ENCODE measurements around the gene TUBGCP6.
A peak's percentile ranks its signal among the peaks of the same experiment; 100 is the strongest.

Gene TUBGCP6

GRCh38 chr22:50192436-50193204, 52.2 kb downstream of the TUBGCP6 start:
- no peak for ATAC-seq

- peak; percentile 85 to 86 for ATAC-seq
Measured at GRCh38 chr22:50190941-50191741, 53.7 kb downstream of the TUBGCP6 start.

GRCh38 chr22:50190182-50190940, 54.5 kb downstream of the TUBGCP6 start:
- ATAC-seq, result peak; percentile 31 to 36

GRCh38 chr22:50189849-50190181, 55.0 kb downstream of the TUBGCP6 start:
- no peak for ATAC-seq

- no peak for ATAC-seq
Measured at GRCh38 chr22:50189184-50189848, 55.5 kb downstream of the TUBGCP6 start.

- ATAC-seq, result no peak
Measured at GRCh38 chr22:50188356-50188755, 56.5 kb downstream of the TUBGCP6 start.

- ATAC-seq, result no peak
Measured at GRCh38 chr22:50186761-50187523, 57.9 kb downstream of the TUBGCP6 start.

GRCh38 chr22:50186181-50186714, 58.6 kb downstream of the TUBGCP6 start:
- ATAC-seq, result no peak

- peak; percentile 85 to 86 for ATAC-seq
Measured at GRCh38 chr22:50185375-50186087, 59.3 kb downstream of the TUBGCP6 start, which contains the start of gene TRABD. TSS of gene TRABD (plus strand) at chr22:50185913. CDS start at chr22:50193061, 7,148 bp downstream.

GRCh38 chr22:50184902-50185374, 59.9 kb downstream of the TUBGCP6 start:
- ATAC-seq, result no peak

GRCh38 chr22:50184004-50184901, 60.6 kb downstream of the TUBGCP6 start:
- no peak for ATAC-seq

GRCh38 chr22:50183141-50183971, 61.5 kb downstream of the TUBGCP6 start:
- ATAC-seq, result no peak

GRCh38 chr22:50182176-50183081, 62.4 kb downstream of the TUBGCP6 start:
- ATAC-seq, result no peak

- no peak for ATAC-seq
Measured at GRCh38 chr22:50180727-50181521, 63.9 kb downstream of the TUBGCP6 start.

- no peak for ATAC-seq
Measured at GRCh38 chr22:50179937-50180726, 64.7 kb downstream of the TUBGCP6 start.
